ENCODE measurements around the gene TBC1D3I.
"Not testable (repeated sequence)": the region's sequence is repeated elsewhere in the genome, so short reads cannot be mapped to it uniquely, and the experiment has no call there.

The TBC1D3I gene

DNA sequence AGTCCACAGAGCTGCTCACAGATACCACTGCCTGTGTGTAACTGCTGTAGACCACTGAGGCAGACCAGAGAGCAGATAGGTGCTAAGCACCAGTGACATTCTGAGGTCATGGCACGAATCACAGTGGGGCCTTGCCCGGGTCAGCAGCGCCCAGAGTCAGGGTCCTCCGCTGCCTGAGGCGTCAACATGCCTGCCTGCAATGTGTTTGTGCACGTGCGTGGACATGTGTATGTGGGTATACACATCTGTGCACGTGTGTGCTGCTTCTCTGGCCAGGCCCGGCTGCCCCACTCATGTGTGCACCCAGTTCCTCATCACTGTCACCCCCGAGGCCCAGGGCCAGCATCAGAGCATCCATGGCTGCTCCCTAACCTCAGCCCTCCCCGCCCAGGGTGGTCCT lies at the start of gene TBC1D3I:
Gene TBC1D3I (minus strand): TSS at position 101 of the 400 bp plus-strand sequence. CDS start 1,585 bp downstream, outside the sequence.
- DNase-seq (ENCODE audit: low read depth in 3 of 3), result not testable (repeated sequence)

DNA sequence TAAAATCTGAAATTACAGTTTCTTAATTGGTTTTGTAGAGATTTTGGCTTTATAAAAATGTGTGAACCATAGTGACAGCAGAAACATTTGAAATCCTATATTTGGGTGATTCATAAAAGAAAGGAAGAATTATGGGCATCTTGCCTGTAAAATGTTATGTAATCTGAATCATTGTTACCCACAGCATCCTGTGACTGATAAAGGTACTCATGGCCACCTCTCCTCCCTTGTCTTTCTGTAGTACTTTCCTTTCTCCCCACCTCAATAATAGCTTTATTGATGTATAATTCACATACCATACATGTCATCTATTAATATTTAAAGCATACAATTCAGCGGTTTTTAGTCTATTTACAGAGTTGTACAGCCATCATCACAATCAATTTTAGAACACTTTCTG lies 30.8 kb upstream of the TBC1D3I start:
- not testable (repeated sequence) for DNase-seq (ENCODE audit: low read depth in 3 of 3)

DNA sequence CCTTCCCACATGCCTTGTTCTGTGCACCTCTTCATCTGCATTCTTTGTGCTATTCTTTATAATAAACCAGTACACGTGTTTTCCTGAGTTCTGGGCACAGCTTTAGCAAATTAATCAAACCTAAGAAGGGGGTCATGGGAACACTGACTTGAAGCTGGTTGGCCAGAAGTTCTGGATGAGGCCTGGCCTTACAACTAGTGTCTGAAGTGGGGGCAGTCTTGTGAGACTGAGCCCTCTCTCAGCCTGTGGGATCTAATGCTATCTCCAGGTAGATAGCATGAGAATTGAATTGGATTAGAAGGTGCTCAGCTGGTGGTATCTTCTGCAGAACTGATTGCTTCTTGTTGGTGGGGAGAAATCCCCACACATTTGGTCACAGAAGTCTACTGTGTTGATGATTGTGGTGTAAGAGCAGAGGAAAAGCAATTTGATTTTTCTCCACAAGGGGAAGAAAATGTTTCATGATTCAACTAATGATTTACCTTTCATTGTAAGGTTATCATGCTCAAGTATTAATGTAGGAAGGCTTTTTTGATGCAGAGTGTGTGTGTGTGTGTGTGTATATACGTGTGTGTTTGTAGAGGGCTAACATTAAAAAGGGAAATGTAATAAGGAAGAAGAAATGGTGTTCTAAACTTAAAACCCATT lies 25.7 kb upstream of the TBC1D3I start:
- not testable (repeated sequence) for DNase-seq (ENCODE audit: low read depth in 3 of 3)

GRCh38 chr17:36284219-36284618 lies 19.8 kb upstream of the TBC1D3I start:
- DNase-seq (ENCODE audit: low read depth in 3 of 3), result not testable (repeated sequence)

- not testable (repeated sequence) for DNase-seq (ENCODE audit: low read depth in 3 of 3)
Measured at GRCh38 chr17:36283256-36283655, 18.9 kb upstream of the TBC1D3I start.

DNA sequence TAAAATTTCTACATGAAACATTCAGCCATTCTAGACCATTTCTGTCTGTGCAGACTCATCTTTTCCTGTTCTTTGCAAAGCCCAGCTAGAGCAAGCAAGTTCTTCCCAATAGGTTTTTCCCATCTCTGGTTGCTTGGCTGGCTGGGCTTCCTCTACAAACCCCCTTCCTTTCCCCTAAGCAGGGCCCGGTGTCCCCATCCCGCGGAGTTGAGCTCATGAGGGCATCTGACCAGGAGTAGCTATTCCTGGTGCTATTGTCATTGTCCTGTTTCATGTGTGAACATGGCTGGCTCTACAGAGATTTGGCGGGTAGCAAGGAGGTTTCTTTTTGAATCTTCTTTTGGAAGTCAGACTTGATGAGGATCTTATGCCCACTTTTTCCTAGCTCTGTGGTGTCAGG lies 22.3 kb downstream of the TBC1D3I start:
- DNase-seq (ENCODE audit: low read depth in 3 of 3), result not testable (repeated sequence)

GRCh38 chr17:36229644-36230043 lies 34.7 kb downstream of the TBC1D3I start:
- DNase-seq (ENCODE audit: low read depth in 3 of 3), result not testable (repeated sequence)

DNA sequence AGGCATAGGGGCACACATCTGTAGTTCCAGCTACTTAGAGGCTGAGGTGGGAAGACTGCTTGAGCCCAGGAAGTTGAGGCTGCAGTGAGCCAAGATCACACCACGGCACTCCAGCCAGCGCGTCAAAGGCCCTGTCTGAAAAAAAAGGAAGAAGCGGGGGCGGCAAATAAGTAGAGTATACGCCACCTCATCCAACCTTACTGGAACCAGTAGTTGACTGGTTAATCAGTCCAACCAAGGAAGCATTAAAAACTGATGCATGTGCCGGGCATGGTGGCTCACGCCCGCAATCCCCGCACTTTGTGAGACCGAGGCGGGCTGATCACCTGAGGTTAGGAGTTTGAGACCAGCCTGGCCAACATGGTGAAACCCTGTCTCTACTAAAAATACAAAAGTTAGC lies 41.4 kb downstream of the TBC1D3I start:
- not testable (repeated sequence) for DNase-seq (ENCODE audit: low read depth in 3 of 3)

GRCh38 chr17:36221581-36222100 lies 42.7 kb downstream of the TBC1D3I start:
- DNase-seq (ENCODE audit: low read depth in 3 of 3), result not testable (repeated sequence)

DNA sequence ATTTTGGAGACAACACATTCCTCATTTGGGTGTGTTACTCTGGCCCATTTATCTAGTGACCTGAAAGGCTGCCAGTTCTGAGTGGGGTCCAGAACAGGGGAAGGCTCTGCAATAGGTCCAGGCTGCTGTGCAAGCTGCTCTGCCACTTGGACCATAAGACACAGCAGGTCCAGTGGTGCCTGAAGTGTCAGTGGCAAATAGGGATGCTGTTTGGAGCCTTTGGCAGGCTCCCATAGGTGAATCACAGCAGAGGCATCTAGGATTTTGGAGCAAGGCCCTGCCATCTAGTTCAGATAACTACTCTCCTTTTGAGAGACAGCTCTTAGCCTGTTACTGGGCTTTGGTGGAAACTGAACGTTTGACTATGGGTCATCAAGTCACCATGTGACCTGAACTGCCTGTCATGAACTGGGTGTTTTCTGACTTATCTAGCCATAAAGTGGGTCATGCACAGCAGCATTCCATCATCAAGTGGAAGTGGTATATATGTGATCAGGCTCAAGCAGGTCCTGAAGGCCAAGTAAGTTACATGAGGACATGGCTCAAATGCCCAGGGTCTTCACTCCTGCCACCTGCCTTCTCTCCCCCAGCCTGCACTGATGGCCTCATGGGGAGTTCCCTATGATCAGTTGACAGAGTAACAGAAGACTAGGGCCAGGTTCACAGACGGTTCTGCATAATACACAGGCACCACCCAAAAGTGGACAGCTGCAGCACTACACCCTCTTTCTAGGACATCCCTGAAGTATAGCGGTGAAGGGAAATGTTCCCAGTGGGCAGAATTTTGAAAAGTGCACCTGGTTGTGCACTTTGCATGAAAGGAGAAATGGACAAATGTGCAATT lies 43.4 kb downstream of the TBC1D3I start:
- not testable (repeated sequence) for DNase-seq (ENCODE audit: low read depth in 3 of 3)

- not testable (repeated sequence) for DNase-seq (ENCODE audit: low read depth in 3 of 3)
Measured at GRCh38 chr17:36219556-36219955, 44.8 kb downstream of the TBC1D3I start.

DNA sequence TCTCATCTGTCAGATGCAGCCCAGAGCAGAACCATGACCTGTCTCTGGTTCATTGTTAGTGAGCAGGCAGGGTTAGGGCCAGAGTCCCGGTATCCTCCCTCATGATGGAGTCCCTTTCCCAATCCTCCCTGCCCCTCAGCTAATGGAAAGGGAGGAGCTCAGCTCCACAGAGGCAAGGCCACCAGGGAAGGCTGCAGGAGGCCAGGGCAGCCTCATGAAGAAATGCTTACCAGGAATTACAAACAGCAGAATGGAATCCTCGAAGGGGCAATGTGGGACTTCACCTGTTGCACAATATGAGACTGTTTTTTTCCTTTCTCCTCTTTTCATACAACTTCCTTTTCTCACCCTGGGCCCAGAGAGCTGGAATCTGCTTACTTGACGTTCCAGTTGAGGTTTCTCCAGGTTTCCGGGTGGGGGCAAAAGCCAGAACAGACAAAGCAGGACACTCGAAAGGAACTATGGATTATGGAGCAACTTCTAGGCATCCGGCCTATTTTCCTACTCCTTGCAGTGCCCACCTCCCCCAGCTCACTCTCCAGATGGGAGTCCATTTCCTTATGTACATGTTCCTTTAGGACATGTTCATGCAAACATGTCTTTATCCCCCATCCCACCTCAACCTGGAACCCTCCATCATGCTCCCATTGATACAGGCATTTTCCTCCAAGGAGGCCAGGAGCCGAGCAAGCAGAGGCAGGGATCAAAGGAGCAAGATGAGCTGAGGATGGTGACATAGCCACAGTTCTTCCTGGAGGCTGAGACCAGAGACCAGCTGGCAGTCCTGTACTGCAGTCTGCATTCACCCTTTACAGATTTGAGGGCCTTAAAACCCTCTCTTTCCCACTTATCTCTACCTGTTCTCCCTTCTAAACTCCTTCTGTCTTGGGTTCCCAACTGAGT lies 48.7 kb downstream of the TBC1D3I start:
- DNase-seq (ENCODE audit: low read depth in 3 of 3), result not testable (repeated sequence)

DNA sequence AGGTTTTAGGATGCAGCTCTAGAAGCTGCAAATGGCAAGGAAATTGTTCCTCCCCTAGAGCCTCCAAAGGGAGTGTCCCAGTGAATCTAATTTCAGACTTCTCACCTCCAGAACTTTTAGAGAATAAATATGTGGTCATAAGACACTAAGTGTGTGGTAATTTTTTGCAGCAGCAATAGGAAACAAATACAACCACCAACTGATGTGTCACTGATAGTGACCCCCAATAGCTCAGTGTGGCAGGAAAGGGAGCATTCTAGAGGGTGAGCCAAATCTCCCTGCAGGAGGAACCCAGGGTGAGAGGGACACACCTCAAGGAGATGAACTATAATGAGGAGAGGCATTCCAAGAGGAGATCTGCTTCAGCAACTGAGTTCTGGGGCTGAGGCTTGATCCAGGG lies 49.5 kb downstream of the TBC1D3I start:
- DNase-seq (ENCODE audit: low read depth in 3 of 3), result no peak

- no peak for DNase-seq (ENCODE audit: low read depth in 3 of 3)
Measured at GRCh38 chr17:36213695-36214094, 50.7 kb downstream of the TBC1D3I start.

- DNase-seq (ENCODE audit: low read depth in 3 of 3), result no peak
Measured at GRCh38 chr17:36212966-36213365, 51.4 kb downstream of the TBC1D3I start.

- DNase-seq (ENCODE audit: low read depth in 3 of 3), result no peak
Measured at GRCh38 chr17:36212272-36212605, 52.1 kb downstream of the TBC1D3I start.

GRCh38 chr17:36211484-36212271 lies 52.7 kb downstream of the TBC1D3I start:
- DNase-seq (ENCODE audit: low read depth in 3 of 3), result not testable (repeated sequence)

DNA sequence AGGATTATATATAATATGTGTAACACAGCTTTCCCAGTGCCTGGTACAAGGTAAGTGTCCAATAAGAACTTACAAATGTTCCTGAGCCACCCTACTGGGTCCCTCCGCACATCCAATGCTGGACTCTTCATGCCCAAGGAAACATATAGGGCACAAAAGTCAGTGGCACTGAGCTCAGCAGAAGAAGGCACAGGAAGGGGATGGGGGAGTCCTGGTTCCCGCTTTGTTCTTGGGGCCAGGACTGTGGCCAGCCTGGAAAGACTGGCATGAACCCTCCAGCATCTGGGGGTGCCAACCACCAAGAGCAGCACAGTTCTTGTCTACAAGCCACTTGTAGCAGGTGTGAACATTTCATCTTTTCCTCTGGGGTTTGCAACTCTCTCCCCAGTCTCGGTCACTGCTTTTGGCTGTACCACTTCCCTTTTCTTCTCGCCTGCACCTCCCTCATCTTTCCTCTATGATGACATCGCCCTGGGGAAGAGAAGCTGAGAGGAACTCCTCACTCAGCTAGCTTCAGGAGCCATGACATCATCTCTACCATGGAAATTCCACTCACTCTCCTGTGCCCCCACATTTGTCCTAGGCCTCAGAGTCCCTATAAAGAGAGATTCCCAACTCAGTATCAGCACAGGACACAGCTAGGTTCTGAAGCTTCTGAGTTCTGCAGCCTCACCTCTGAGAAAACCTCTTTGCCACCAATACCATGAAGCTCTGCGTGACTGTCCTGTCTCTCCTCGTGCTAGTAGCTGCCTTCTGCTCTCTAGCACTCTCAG lies 53.7 kb downstream of the TBC1D3I start, which contains the start of gene CCL4L2:
Gene CCL4L2 (plus strand): TSS at position 625 of the 773 bp plus-strand sequence.
- not testable (repeated sequence) for DNase-seq (ENCODE audit: low read depth in 3 of 3)

DNA sequence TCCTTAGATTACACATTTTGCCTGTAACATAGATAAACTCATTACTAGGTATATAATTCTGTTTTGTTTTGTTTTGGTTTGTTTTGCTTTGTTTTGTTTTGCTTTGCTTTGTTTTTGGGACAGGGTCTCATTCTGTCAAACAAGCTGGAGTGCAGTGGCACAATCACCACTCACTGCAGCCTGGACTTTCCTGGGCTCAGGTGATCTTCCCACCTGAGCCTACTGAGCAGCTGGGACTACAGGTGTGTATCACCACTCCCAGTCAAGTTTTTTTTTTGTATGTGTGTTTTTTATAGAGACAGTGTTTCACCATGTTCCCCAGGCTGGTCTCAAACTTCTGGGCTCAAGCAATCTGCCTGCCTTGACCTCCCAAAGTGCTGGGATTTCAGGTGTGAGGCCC lies 54.8 kb downstream of the TBC1D3I start:
- DNase-seq (ENCODE audit: low read depth in 3 of 3), result no peak

GRCh38 chr17:36207383-36207782 lies 57.0 kb downstream of the TBC1D3I start:
- not testable (repeated sequence) for DNase-seq (ENCODE audit: low read depth in 3 of 3)
